Measurements from ENCODE around the gene SMURF2. TPM values are rescaled to one million over a fixed set of nuclear protein-coding genes. Genes with fewer than 3 reads are reported as not detected.
A peak's percentile ranks its signal among the peaks of the same experiment; 100 is the strongest.

SMURF2 gene
- total RNA-seq, 2 donors from 2014 or later = 30.5 to 39.8 TPM

DNA sequence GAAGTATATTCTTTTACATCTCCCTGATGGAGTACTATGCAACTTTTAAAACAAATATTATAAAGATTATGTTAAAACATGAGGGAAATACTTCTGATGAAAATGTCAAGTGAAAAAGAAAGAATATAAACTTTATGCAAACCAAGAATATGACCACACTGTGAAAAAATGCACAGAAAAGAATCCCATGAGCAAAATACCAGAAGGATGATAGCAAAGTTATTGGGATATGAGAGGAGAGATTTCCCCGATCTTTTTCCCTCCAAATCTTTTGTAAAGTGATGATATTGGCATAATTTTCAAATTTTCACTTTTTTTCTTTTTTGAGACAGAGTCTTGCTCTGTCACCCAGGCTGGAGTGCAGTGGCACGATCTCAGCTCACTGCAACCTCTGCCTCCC lies 36.6 kb upstream of the SMURF2 start:
- ATAC-seq (ENCODE audit: insufficient number of reproducible peaks, low FRiP score, low read depth) = no peak

DNA sequence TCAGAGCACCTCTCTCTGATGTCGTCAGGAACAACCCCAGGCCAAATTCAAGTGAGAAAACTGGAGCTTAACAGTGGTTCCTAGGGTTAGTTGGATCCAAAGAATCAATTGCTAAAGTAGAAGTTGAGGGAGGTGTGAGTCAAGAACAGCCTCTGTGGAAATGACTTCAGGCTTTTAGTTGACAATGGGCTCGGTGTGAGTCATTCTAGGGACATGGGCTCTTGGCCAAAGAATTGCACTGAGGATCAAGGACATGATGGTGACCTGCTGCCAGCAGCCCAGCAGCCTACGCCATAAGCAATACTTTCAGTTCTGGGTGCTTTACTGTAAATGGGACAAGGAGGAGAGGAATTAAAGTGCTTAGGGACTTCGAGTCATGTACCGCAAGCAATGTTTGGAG lies 32.1 kb upstream of the SMURF2 start:
- ATAC-seq (ENCODE audit: insufficient number of reproducible peaks, low FRiP score, low read depth) (peak; percentile 77), DNase-seq (ENCODE audit: low spot score) (peak; percentile 72)
- no peaks in the 10 kb centered on the region for H3K9me3 ChIP-seq
- no peaks in the 10 kb centered on the region for H3K27me3 ChIP-seq (replicated peaks; ENCODE audit: insufficient read depth)
- TF ChIP-seq, protein P1, sequence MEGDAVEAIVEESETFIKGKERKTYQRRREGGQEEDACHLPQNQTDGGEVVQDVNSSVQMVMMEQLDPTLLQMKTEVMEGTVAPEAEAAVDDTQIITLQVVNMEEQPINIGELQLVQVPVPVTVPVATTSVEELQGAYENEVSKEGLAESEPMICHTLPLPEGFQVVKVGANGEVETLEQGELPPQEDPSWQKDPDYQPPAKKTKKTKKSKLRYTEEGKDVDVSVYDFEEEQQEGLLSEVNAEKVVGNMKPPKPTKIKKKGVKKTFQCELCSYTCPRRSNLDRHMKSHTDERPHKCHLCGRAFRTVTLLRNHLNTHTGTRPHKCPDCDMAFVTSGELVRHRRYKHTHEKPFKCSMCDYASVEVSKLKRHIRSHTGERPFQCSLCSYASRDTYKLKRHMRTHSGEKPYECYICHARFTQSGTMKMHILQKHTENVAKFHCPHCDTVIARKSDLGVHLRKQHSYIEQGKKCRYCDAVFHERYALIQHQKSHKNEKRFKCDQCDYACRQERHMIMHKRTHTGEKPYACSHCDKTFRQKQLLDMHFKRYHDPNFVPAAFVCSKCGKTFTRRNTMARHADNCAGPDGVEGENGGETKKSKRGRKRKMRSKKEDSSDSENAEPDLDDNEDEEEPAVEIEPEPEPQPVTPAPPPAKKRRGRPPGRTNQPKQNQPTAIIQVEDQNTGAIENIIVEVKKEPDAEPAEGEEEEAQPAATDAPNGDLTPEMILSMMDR (IDR thresholded peaks at IDR 0.05) = no peak
- H3K4me1 ChIP-seq (ENCODE audit: control insufficient read depth in 1 of 2, low read depth in 2 of 2) = peaks cover 6 to 22% of the 10 kb centered on the region in 2 donors
- H3K36me3 ChIP-seq = no peaks in the 10 kb centered on the region
- no peak overlapping the region for H3K4me3 ChIP-seq
- H3K27ac ChIP-seq = no peak overlapping the region

More for the DNA sequence above, 36.6 kb upstream of the SMURF2 start:
- H3K27me3 ChIP-seq (replicated peaks; ENCODE audit: insufficient read depth) = no peaks in the 10 kb centered on the region
- no peaks in the 10 kb centered on the region for H3K36me3 ChIP-seq
- H3K27ac ChIP-seq = no peak overlapping the region
- H3K4me1 ChIP-seq (ENCODE audit: control insufficient read depth in 1 of 2, low read depth in 2 of 2) = peaks cover 3 to 6% of the 10 kb centered on the region in 2 donors
- no peak for DNase-seq (ENCODE audit: low spot score)
- TF ChIP-seq, protein P1 (IDR thresholded peaks at IDR 0.05) = no peak
- no peaks in the 10 kb centered on the region for H3K9me3 ChIP-seq
- H3K4me3 ChIP-seq = no peak overlapping the region

DNA sequence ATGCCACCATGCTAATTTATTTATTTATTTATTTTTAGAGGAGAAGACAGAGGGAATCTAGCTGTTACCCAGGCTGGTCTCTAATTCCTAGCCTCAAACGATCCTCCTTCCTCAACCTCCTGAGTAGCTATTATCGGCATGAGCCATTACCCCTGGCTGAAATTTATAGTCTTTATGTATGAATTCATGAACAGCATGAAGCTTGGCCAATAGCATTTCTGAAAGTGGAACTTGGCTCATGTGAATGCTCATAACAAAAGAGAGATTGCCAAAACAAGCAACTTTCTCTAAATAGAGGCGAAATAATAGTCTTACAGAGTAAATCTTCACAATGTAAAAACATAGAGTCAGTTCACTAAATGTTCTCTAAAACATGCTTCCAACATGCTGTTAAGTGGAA lies 30.1 kb upstream of the SMURF2 start:
- Histone ChIP-seq H3K4me1 (ENCODE audit: control insufficient read depth in 1 of 2, low read depth in 2 of 2) (peaks cover 6 to 22% of the 10 kb centered on the region in 2 donors), H3K4me3 (no peak overlapping the region), H3K27ac (no peak overlapping the region), H3K27me3 (replicated peaks; ENCODE audit: insufficient read depth) (no peaks in the 10 kb centered on the region), H3K36me3 (no peaks in the 10 kb centered on the region), H3K9me3 (no peaks in the 10 kb centered on the region)
- DNase-seq (ENCODE audit: low spot score) (no peak), ATAC-seq (ENCODE audit: insufficient number of reproducible peaks, low FRiP score, low read depth) (no peak)
- TF ChIP-seq, protein P1 (IDR thresholded peaks at IDR 0.05) = no peak

DNA sequence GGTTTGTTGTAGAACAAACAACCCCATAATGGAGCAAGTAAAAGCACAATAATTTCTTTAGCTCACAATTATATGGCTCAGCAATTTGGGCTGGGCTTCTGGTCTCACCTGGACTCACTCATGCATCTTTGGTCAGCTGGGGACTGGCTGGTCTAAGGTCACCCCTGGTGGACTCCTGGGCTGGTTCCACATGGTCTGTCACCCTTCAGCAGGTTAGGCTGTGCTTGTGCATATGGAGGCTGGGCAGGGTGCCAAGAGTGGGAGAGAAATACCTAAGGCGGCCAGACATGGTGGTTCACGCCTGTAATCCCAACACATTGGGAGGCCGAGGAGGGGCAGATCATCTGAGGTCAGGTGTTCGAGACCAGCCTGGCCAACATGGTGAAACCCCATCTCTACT lies 27.0 kb upstream of the SMURF2 start:
- no peaks in the 10 kb centered on the region for H3K36me3 ChIP-seq
- H3K9me3 ChIP-seq = no peaks in the 10 kb centered on the region
- TF ChIP-seq, protein P1 (IDR thresholded peaks at IDR 0.05) = no peak
- no peak for ATAC-seq (ENCODE audit: insufficient number of reproducible peaks, low FRiP score, low read depth)
- no peak overlapping the region for H3K4me3 ChIP-seq
- peaks cover 2 to 20% of the 10 kb centered on the region in 2 donors for H3K4me1 ChIP-seq (ENCODE audit: control insufficient read depth in 1 of 2, low read depth in 2 of 2)
- no peak overlapping the region for H3K27ac ChIP-seq
- H3K27me3 ChIP-seq (replicated peaks; ENCODE audit: insufficient read depth) = no peaks in the 10 kb centered on the region
- DNase-seq (ENCODE audit: low spot score) = no peak

DNA sequence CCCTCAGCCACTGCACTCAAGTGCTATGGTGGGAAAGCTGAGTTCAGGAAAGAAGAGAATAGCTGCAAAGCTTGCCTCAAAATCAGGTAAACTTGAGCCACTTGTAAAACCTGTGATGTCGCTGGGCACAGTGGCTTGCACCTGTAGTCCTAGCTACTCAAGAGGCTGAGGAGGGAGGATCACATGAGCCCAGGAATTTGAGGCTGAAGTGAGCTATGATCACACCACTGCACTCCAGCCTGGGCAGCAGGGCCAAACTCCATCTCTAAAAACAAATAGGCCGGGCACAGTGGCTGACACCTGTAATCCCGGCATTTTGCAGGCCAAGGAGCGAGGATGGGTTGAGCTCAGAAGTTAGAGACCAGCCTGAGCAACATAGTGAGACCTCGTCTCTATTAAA lies 26.4 kb upstream of the SMURF2 start:
- DNase-seq (ENCODE audit: low spot score) = no peak
- ATAC-seq (ENCODE audit: insufficient number of reproducible peaks, low FRiP score, low read depth) = no peak
- Histone ChIP-seq H3K36me3 (no peaks in the 10 kb centered on the region), H3K4me1 (ENCODE audit: control insufficient read depth in 1 of 2, low read depth in 2 of 2) (peaks cover 2 to 14% of the 10 kb centered on the region in 2 donors), H3K27me3 (replicated peaks; ENCODE audit: insufficient read depth) (no peaks in the 10 kb centered on the region), H3K9me3 (no peaks in the 10 kb centered on the region), H3K4me3 (no peak overlapping the region), H3K27ac (no peak overlapping the region)
- TF ChIP-seq, protein P1 (IDR thresholded peaks at IDR 0.05) = no peak
